Peyer's patch (tissue), 4 donors: ENCODE measurements around the gene GLRA3. TPM values are rescaled to one million over a fixed set of nuclear protein-coding genes. Genes with fewer than 3 reads are reported as not detected.

Source experiments
- DNase-seq, 3 donors: peaks; one replicate each; pipeline ENCODE4 v3.0.0-alpha.2; 2017 to 2019
- H3K27ac ChIP-seq, 4 donors: fragments of 200-600 bp; sonication (generic); one replicate each; pipeline ENCODE4 v1.5.1; 2016 to 2019
- H3K27me3 ChIP-seq, 2 donors: fragments of 200-600 bp; sonication (generic); one replicate each; pipeline ENCODE4 v1.5.1; 2019
- H3K36me3 ChIP-seq, 3 donors: fragments of 200-600 bp; sonication (generic); one replicate each; pipeline ENCODE4 v1.5.1; 2016 to 2019
- H3K4me1 ChIP-seq, 4 donors: fragments of 200-600 bp; sonication (generic); one replicate each; pipeline ENCODE4 v1.5.1; 2016 to 2019
- H3K4me3 ChIP-seq, 4 donors: fragments of 200-600 bp; sonication (generic); 1 replicate in 3 of 4; 2 replicates in 1 of 4; pipeline ENCODE4 v1.5.1; 2016 to 2019; ENCODE audit warnings: mild to moderate bottlenecking in 1 of 4
- H3K9me3 ChIP-seq, 4 donors: fragments of 200-600 bp; sonication (generic); one replicate each; pipeline ENCODE4 v1.5.1; 2016 to 2019; ENCODE audit warnings: mild to moderate bottlenecking in 1 of 4
- CTCF ChIP-seq, 6 experiments: fragments of 450-650 bp in 4 of 6; fragments of 200-600 bp in 2 of 6; sonication (generic) in 1 of 6; IDR thresholded peaks; one replicate each; pipeline ENCODE4 v1.5.1; 2017 to 2019; ENCODE audit warnings: antibody characterized with exemption in 6 of 6, mild to moderate bottlenecking in 3 of 6, moderate library complexity in 1 of 6
- POLR2A ChIP-seq, 2 donors: fragments of 450-650 bp; IDR thresholded peaks; one replicate each; pipeline ENCODE4 v1.5.1; 2017; ENCODE audit warnings: antibody characterized with exemption in 2 of 2, mild to moderate bottlenecking in 2 of 2, moderate library complexity in 2 of 2
- total RNA-seq, 4 donors: library from RNA; depleted of rRNA; stranded (reverse); fragments of >200 nt; gene quantifications; one replicate each; pipeline ENCODE4 v1.1.0, GENCODE V29; 2016

GLRA3 gene
- total RNA-seq, 4 donors from 2014 or later = 1.7 TPM; not detected in 3

GRCh38 chr4:174690665-174691064, 138.4 kb downstream of the GLRA3 start:
- no peak overlapping the region for H3K27ac ChIP-seq
- no peaks in the 10 kb centered on the region for H3K9me3 ChIP-seq
- no peaks in the 10 kb centered on the region for H3K4me1 ChIP-seq
- no peaks in the 10 kb centered on the region for H3K27me3 ChIP-seq
- H3K36me3 ChIP-seq = no peaks in the 10 kb centered on the region
- no peak overlapping the region for H3K4me3 ChIP-seq
- DNase-seq = no peak
- TF ChIP-seq POLR2A (IDR thresholded peaks at IDR 0.05) (no peak), CTCF (IDR thresholded peaks at IDR 0.05) (no peak)

- Histone ChIP-seq H3K4me3 (no peak overlapping the region), H3K36me3 (no peaks in the 10 kb centered on the region), H3K4me1 (no peaks in the 10 kb centered on the region), H3K27me3 (no peaks in the 10 kb centered on the region), H3K9me3 (no peaks in the 10 kb centered on the region), H3K27ac (no peak overlapping the region)
- TF ChIP-seq CTCF (IDR thresholded peaks at IDR 0.05) = no peak
- TF ChIP-seq POLR2A (IDR thresholded peaks at IDR 0.05) = no peak
- DNase-seq = no peak
Observed at GRCh38 chr4:174689618-174690017, 139.4 kb downstream of the GLRA3 start.

GRCh38 chr4:174686826-174687225, 142.2 kb downstream of the GLRA3 start:
- Histone ChIP-seq H3K4me1 (no peaks in the 10 kb centered on the region), H3K4me3 (no peak overlapping the region), H3K27ac (no peak overlapping the region), H3K27me3 (no peaks in the 10 kb centered on the region), H3K9me3 (no peaks in the 10 kb centered on the region), H3K36me3 (no peaks in the 10 kb centered on the region)
- no peak for TF ChIP-seq CTCF (IDR thresholded peaks at IDR 0.05)
- no peak for TF ChIP-seq POLR2A (IDR thresholded peaks at IDR 0.05)
- DNase-seq = no peak

GRCh38 chr4:174681723-174682300, 147.2 kb downstream of the GLRA3 start:
- DNase-seq = no peak
- H3K27ac ChIP-seq = no peak overlapping the region

GRCh38 chr4:174674305-174674840, 154.7 kb downstream of the GLRA3 start:
- no peak for DNase-seq
- TF ChIP-seq CTCF (IDR thresholded peaks at IDR 0.05) (no peak), POLR2A (IDR thresholded peaks at IDR 0.05) (no peak)
- Histone ChIP-seq H3K9me3 (no peaks in the 10 kb centered on the region), H3K27me3 (no peaks in the 10 kb centered on the region), H3K36me3 (no peaks in the 10 kb centered on the region), H3K4me1 (no peaks in the 10 kb centered on the region), H3K4me3 (no peak overlapping the region), H3K27ac (no peak overlapping the region)

More at GRCh38 chr4:174681723-174682300, 147.2 kb downstream of the GLRA3 start:
- TF ChIP-seq CTCF (IDR thresholded peaks at IDR 0.05) = no peak
- no peak for TF ChIP-seq POLR2A (IDR thresholded peaks at IDR 0.05)
- Histone ChIP-seq H3K4me3 (no peak overlapping the region), H3K36me3 (no peaks in the 10 kb centered on the region), H3K4me1 (no peaks in the 10 kb centered on the region), H3K27me3 (no peaks in the 10 kb centered on the region), H3K9me3 (no peaks in the 10 kb centered on the region)
